Effector memory CD8-positive, alpha-beta T cell (primary cell): ENCODE measurements around the gene CLPTM1L.

Experiments
- ATAC-seq: fragments of 150-1000 bp; cut with Tn5 transposase; replicated peaks from 2 replicates; pipeline ENCODE4 v1.10.0; 2021; ENCODE audit warnings: mild to moderate bottlenecking, moderate library complexity
- DNase-seq, 3 experiments: peaks; one replicate each; pipeline ENCODE4 v3.0.0; 2021
- H3K27ac Mint-ChIP-seq, 2 donors: one replicate each; pipeline ENCODE4 v1.8.0; 2022; ENCODE audit warnings: mild to moderate bottlenecking in 2 of 2, mixed read lengths in 2 of 2, moderate library complexity in 2 of 2
- H3K27me3 Mint-ChIP-seq, 2 donors: one replicate each; pipeline ENCODE4 v1.8.0; 2022; ENCODE audit warnings: mixed read lengths in 2 of 2
- H3K36me3 Mint-ChIP-seq: one replicate; pipeline ENCODE4 v1.8.0; 2022; ENCODE audit warnings: mild to moderate bottlenecking, moderate library complexity, mixed read lengths; ENCODE audit not compliant: insufficient read depth
- H3K4me1 Mint-ChIP-seq, 2 donors: one replicate each; pipeline ENCODE4 v1.8.0; 2022; ENCODE audit warnings: low read depth in 2 of 2, mixed read lengths in 2 of 2
- H3K4me3 Mint-ChIP-seq, 2 donors: one replicate each; pipeline ENCODE4 v1.8.0; 2022; ENCODE audit warnings: mild to moderate bottlenecking in 2 of 2, mixed read lengths in 2 of 2, moderate library complexity in 2 of 2
- H3K9me3 Mint-ChIP-seq, 2 donors: one replicate each; pipeline ENCODE4 v1.8.0; 2022; ENCODE audit warnings: mixed read lengths in 2 of 2

Gene CLPTM1L

GRCh38 chr5:1311439-1312055 lies 33.4 kb downstream of the CLPTM1L start:
- H3K27me3 Mint-ChIP-seq, result no peaks in the 10 kb centered on the region
- no peak overlapping the region for H3K4me3 Mint-ChIP-seq
- H3K4me1 Mint-ChIP-seq, result peaks cover 47 to 48% of the 10 kb centered on the region in 2 donors
- H3K9me3 Mint-ChIP-seq, result no peaks in the 10 kb centered on the region
- ATAC-seq (no peak), DNase-seq (no peak)
- peak overlapping the region in 1 of 2 donors; percentile 79 for H3K27ac Mint-ChIP-seq
- peaks cover 20% of the 10 kb centered on the region for H3K36me3 Mint-ChIP-seq

- no peak overlapping the region for H3K27ac Mint-ChIP-seq
- ATAC-seq, result no peak
Observed at GRCh38 chr5:1310118-1310517, 34.8 kb downstream of the CLPTM1L start.

GRCh38 chr5:1304033-1304432 lies 40.9 kb downstream of the CLPTM1L start:
- Mint-ChIP-seq H3K9me3 (no peaks in the 10 kb centered on the region), H3K27ac (no peak overlapping the region), H3K4me3 (no peak overlapping the region), H3K4me1 (peaks cover 0 to 8% of the 10 kb centered on the region in 2 donors), H3K36me3 (no peaks in the 10 kb centered on the region), H3K27me3 (peaks cover 0 to 3% of the 10 kb centered on the region in 2 donors)
- ATAC-seq (no peak), DNase-seq (no peak)

More at GRCh38 chr5:1310118-1310517, 34.8 kb downstream of the CLPTM1L start:
- no peak overlapping the region for H3K4me3 Mint-ChIP-seq
- peaks cover 16% of the 10 kb centered on the region for H3K36me3 Mint-ChIP-seq
- DNase-seq, result no peak
- H3K27me3 Mint-ChIP-seq, result no peaks in the 10 kb centered on the region
- H3K9me3 Mint-ChIP-seq, result no peaks in the 10 kb centered on the region
- peaks cover 34% of the 10 kb centered on the region in 2 donors for H3K4me1 Mint-ChIP-seq

GRCh38 chr5:1302258-1302657 lies 42.6 kb downstream of the CLPTM1L start:
- Mint-ChIP-seq H3K4me3 (no peak overlapping the region), H3K4me1 (peaks cover 0 to 8% of the 10 kb centered on the region in 2 donors), H3K9me3 (no peaks in the 10 kb centered on the region), H3K36me3 (no peaks in the 10 kb centered on the region), H3K27me3 (peaks cover 0 to 8% of the 10 kb centered on the region in 2 donors), H3K27ac (no peak overlapping the region)
- DNase-seq, result no peak
- no peak for ATAC-seq

- ATAC-seq (no peak), DNase-seq (no peak)
- H3K36me3 Mint-ChIP-seq, result no peaks in the 10 kb centered on the region
- H3K27ac Mint-ChIP-seq, result no peak overlapping the region
- H3K4me1 Mint-ChIP-seq, result peaks cover 0 to 8% of the 10 kb centered on the region in 2 donors
- H3K4me3 Mint-ChIP-seq, result no peak overlapping the region
- no peaks in the 10 kb centered on the region for H3K9me3 Mint-ChIP-seq
- peaks cover 0 to 8% of the 10 kb centered on the region in 2 donors for H3K27me3 Mint-ChIP-seq
Observed at GRCh38 chr5:1300581-1301083, 44.3 kb downstream of the CLPTM1L start.

- Mint-ChIP-seq H3K4me1 (peaks cover 0 to 8% of the 10 kb centered on the region in 2 donors), H3K27me3 (peaks cover 0 to 8% of the 10 kb centered on the region in 2 donors), H3K27ac (no peak overlapping the region), H3K36me3 (no peaks in the 10 kb centered on the region), H3K4me3 (no peak overlapping the region), H3K9me3 (no peaks in the 10 kb centered on the region)
- DNase-seq, result no peak
- no peak for ATAC-seq
Observed at GRCh38 chr5:1299961-1300360, 44.9 kb downstream of the CLPTM1L start.

GRCh38 chr5:1299511-1299850 lies 45.4 kb downstream of the CLPTM1L start:
- DNase-seq, result no peak
- Mint-ChIP-seq H3K27me3 (peaks cover 0 to 8% of the 10 kb centered on the region in 2 donors), H3K4me1 (peaks cover 0 to 8% of the 10 kb centered on the region in 2 donors), H3K36me3 (no peaks in the 10 kb centered on the region), H3K27ac (no peak overlapping the region), H3K9me3 (no peaks in the 10 kb centered on the region), H3K4me3 (no peak overlapping the region)
- peak; percentile 26 for ATAC-seq

- ATAC-seq, result no peak
- H3K27ac Mint-ChIP-seq, result no peak overlapping the region
- H3K4me3 Mint-ChIP-seq, result no peak overlapping the region
- H3K27me3 Mint-ChIP-seq, result peaks cover 0 to 8% of the 10 kb centered on the region in 2 donors
- H3K4me1 Mint-ChIP-seq, result peaks cover 0 to 8% of the 10 kb centered on the region in 2 donors
- DNase-seq, result no peak
- no peaks in the 10 kb centered on the region for H3K9me3 Mint-ChIP-seq
- no peaks in the 10 kb centered on the region for H3K36me3 Mint-ChIP-seq
Observed at GRCh38 chr5:1298723-1299510, 46.0 kb downstream of the CLPTM1L start.

GRCh38 chr5:1298067-1298551 lies 46.8 kb downstream of the CLPTM1L start:
- ATAC-seq, result no peak
- Mint-ChIP-seq H3K4me1 (peaks cover 0 to 8% of the 10 kb centered on the region in 2 donors), H3K36me3 (no peaks in the 10 kb centered on the region), H3K27ac (no peak overlapping the region), H3K27me3 (peaks cover 0 to 16% of the 10 kb centered on the region in 2 donors), H3K4me3 (no peak overlapping the region), H3K9me3 (no peaks in the 10 kb centered on the region)
- no peak for DNase-seq

GRCh38 chr5:1297243-1297642 lies 47.7 kb downstream of the CLPTM1L start:
- Mint-ChIP-seq H3K27ac (no peak overlapping the region), H3K27me3 (peaks cover 2 to 24% of the 10 kb centered on the region in 2 donors), H3K4me3 (no peak overlapping the region), H3K4me1 (peaks cover 0 to 8% of the 10 kb centered on the region in 2 donors), H3K36me3 (no peaks in the 10 kb centered on the region), H3K9me3 (no peaks in the 10 kb centered on the region)
- DNase-seq (no peak), ATAC-seq (no peak)

GRCh38 chr5:1295650-1296037 lies 49.3 kb downstream of the CLPTM1L start:
- H3K9me3 Mint-ChIP-seq, result no peaks in the 10 kb centered on the region
- no peak overlapping the region for H3K27ac Mint-ChIP-seq
- DNase-seq (no peak), ATAC-seq (no peak)
- peaks cover 12 to 36% of the 10 kb centered on the region in 2 donors for H3K27me3 Mint-ChIP-seq
- H3K36me3 Mint-ChIP-seq, result no peaks in the 10 kb centered on the region
- no peak overlapping the region for H3K4me3 Mint-ChIP-seq
- H3K4me1 Mint-ChIP-seq, result peaks cover 1 to 8% of the 10 kb centered on the region in 2 donors

GRCh38 chr5:1294835-1295649 lies 49.9 kb downstream of the CLPTM1L start, which contains the start of gene TERT:
Gene TERT (minus strand): TSS chr5:1295068. CDS start chr5:1294989, 79 bp downstream.
- Mint-ChIP-seq H3K36me3 (no peaks in the 10 kb centered on the region), H3K27ac (no peak within 1 kb of the TSS), H3K27me3 (peaks cover 12 to 36% of the 10 kb centered on the region in 2 donors), H3K9me3 (no peaks in the 10 kb centered on the region), H3K4me3 (peak within 1 kb of the TSS in 1 of 2 donors; percentile 46), H3K4me1 (peaks cover 1 to 8% of the 10 kb centered on the region in 2 donors)
- no peak for DNase-seq
- ATAC-seq, result peak; percentile 52

- Mint-ChIP-seq H3K27me3 (peaks cover 12 to 36% of the 10 kb centered on the region in 2 donors), H3K36me3 (no peaks in the 10 kb centered on the region), H3K4me1 (peaks cover 1 to 3% of the 10 kb centered on the region in 2 donors), H3K9me3 (no peaks in the 10 kb centered on the region), H3K4me3 (no peak overlapping the region), H3K27ac (no peak overlapping the region)
- no peak for ATAC-seq
- no peak for DNase-seq
Observed at GRCh38 chr5:1294206-1294834, 50.6 kb downstream of the CLPTM1L start.
